ENCODE results near the gene CALHM5.

DNA sequence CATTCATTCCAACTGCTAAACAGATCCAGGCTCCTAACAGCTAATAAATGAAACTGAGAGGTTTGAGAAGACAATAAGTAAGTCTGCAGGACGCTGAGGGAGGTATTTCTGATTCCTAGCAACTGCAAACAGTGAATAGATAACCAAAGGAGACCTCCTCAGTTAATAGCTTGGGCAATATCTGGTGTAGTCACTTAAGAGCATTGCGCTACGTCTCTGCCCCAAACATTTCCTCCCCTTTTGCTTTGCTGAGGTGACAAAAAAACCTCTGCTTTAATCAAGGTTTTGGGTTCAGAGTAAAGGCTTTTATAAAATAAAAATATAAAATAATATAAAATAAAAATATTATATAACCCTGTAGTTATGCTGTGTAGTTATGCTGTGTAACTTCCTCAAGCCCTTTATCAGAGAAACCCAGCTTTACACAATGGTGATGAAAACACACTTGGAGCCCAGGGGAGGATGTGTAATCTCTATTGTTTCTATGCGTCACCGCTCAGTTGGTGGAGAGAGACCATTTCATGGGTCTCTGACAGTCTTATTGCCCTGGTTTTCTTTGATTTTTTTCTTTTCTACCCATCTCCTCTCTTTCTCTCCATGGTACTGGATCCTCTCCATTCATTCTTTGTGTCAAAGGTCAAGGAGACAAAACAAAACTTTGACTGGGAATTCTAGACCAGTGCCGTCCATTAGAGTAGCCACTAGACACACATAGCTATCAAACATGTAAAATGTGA lies 18.9 kb upstream of the CALHM5 start:
- TF ChIP-seq POLR2AphosphoS2 (conservative IDR thresholded peaks at IDR 0.05; ENCODE audit: low read length) = no peak
- TF ChIP-seq, protein P1, sequence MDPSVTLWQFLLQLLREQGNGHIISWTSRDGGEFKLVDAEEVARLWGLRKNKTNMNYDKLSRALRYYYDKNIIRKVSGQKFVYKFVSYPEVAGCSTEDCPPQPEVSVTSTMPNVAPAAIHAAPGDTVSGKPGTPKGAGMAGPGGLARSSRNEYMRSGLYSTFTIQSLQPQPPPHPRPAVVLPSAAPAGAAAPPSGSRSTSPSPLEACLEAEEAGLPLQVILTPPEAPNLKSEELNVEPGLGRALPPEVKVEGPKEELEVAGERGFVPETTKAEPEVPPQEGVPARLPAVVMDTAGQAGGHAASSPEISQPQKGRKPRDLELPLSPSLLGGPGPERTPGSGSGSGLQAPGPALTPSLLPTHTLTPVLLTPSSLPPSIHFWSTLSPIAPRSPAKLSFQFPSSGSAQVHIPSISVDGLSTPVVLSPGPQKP (IDR thresholded peaks at IDR 0.05; ENCODE audit: low read depth, low read length) = no peak
- TF ChIP-seq, protein P2, sequence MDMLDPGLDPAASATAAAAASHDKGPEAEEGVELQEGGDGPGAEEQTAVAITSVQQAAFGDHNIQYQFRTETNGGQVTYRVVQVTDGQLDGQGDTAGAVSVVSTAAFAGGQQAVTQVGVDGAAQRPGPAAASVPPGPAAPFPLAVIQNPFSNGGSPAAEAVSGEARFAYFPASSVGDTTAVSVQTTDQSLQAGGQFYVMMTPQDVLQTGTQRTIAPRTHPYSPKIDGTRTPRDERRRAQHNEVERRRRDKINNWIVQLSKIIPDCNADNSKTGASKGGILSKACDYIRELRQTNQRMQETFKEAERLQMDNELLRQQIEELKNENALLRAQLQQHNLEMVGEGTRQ (IDR thresholded peaks at IDR 0.05) = no peak
- TF ChIP-seq, protein P3, sequence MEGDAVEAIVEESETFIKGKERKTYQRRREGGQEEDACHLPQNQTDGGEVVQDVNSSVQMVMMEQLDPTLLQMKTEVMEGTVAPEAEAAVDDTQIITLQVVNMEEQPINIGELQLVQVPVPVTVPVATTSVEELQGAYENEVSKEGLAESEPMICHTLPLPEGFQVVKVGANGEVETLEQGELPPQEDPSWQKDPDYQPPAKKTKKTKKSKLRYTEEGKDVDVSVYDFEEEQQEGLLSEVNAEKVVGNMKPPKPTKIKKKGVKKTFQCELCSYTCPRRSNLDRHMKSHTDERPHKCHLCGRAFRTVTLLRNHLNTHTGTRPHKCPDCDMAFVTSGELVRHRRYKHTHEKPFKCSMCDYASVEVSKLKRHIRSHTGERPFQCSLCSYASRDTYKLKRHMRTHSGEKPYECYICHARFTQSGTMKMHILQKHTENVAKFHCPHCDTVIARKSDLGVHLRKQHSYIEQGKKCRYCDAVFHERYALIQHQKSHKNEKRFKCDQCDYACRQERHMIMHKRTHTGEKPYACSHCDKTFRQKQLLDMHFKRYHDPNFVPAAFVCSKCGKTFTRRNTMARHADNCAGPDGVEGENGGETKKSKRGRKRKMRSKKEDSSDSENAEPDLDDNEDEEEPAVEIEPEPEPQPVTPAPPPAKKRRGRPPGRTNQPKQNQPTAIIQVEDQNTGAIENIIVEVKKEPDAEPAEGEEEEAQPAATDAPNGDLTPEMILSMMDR (IDR thresholded peaks at IDR 0.05) = no peak
- TF ChIP-seq KDM1A (IDR thresholded peaks at IDR 0.05; ENCODE audit: low read depth) = no peak
- TF ChIP-seq EP300 (IDR thresholded peaks at IDR 0.05) = no peak
- TF ChIP-seq POLR2A (IDR thresholded peaks at IDR 0.05; ENCODE audit: low read length) = no peak

Data from A549 (cell line).